ENCODE measurements around the gene MMD2. TPM values are rescaled to one million over a fixed set of nuclear protein-coding genes. Genes with fewer than 3 reads are reported as not detected.

Gene MMD2
- total RNA-seq, 2 experiments from 2014 or later: not detected

DNA sequence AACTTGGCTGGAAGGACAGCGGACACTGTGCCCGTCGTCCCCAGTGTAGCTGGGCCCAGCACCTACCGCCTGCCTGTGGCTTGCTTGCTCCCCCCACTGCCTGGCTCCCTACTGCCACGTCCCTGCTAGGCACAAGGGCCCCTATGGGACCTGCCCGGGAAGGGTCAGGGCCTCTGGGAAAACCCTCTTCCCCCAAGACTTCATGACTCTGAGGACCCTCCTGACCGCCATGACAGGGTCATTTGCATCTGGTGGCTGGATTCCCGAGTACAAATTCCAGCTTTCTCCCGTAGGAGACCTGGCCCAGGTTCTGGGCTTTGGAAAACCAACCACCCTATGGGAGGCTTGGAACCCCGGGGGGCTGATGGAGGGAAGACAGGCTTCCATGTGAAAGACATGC is 1.4 kb upstream of the MMD2 start:
- CTCF ChIA-PET: no interaction called here
- POLR2A ChIA-PET: no interaction called here

DNA sequence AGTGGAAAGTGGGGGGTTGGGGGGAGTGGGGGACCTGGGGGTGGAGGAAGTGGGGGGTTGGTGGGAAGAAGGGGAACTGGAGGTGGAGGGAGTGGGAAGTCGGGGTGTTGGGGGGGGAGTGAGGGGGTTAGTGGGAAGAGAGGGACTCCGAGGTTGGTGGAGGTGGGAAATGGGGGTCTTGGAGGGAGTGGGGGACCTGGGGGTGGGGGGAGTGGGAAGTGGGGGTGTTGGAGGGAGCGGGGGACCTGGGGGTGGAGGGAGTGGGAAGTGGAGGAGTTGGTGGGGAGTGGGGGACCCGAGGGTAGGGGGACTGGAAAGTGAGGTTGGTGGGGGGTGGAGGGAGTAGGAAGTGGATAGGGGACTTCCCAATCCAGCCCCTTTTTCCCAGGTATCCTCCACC is 906 bp upstream of the MMD2 start:
- ChIA-PET POLR2A (no interaction called here), CTCF (no interaction called here)

GRCh38 chr7:4959306-4959705 is 319 bp upstream of the MMD2 start:
- ChIA-PET CTCF (no interaction called here), POLR2A (no interaction called here)

GRCh38 chr7:4957847-4958476 is 1.0 kb downstream of the MMD2 start:
- ChIA-PET POLR2A (no interaction called here), CTCF (interaction anchor here (1.3 kb wide), 1 partner anchor 16 kb away, joined by 3 read pairs; no protein-coding TSS in a partner anchor)

DNA sequence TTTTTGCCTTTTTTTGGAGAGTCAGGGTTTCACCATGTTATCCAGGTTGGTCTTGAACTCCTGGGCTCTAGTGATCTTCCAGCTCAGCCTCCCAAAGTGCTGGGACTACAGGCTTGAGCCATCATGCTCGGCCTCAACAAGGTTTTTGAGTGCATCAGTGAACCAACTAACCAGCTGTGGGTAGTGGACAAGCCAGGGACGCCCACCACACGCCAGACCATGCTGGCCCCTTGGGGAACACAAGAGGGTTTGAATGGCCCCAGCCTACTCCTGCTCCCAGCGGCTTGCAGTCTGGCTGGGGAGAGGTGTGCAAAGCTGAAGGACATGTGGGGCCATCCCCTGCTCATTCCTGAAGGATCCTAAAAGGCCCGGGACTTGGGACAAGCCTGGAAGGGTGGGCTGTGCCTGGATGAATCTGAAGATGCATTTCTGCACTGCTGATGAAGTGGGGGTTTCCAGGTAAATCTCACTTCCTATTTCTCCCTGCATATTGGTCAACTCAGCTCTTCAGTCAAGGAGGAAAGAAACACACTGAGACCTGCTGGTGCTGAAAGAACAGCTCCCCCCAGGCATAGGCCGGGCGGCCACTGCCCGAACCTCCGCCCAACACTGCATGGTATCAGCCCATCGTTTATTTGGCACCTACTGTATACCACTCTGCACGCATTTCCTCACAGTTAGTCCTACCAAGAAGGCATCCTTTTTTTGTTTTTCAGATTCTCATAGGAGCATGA is 6.9 kb downstream of the MMD2 start:
- POLR2A ChIA-PET: interaction anchor here (0.7 kb wide), 1 partner anchor 665 kb away, joined by 6 read pairs; no protein-coding TSS in a partner anchor
- CTCF ChIA-PET: interaction anchor here (0.6 kb wide), 1 partner anchor 372 kb away, joined by 3 read pairs; no protein-coding TSS in a partner anchor

- ChIA-PET CTCF (no interaction called here), POLR2A (no interaction called here)
Observed at GRCh38 chr7:4951304-4951703, 7.7 kb downstream of the MMD2 start.

DNA sequence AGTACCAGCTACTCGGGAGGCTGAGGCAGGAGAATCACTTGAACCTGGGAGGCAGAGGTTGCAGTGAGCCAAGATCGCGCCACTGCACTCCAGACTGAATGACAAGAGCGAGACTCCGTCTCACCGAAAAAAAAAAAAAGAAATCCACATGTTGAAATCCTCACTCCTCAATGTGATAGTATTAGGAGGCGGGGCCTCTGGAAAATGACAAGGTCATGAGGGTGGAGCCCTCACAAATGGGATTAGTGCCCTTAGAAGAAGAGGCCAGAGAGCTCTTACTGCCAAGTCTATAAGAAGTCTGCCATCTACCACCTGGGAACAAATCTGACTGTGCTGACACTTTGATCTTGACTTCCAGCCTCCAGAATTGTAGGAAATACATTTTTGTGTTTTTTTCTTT is 10.6 kb downstream of the MMD2 start:
- ChIA-PET POLR2A (no interaction called here), CTCF (no interaction called here)

- ChIA-PET CTCF (no interaction called here), POLR2A (no interaction called here)
Observed at GRCh38 chr7:4945949-4946348, 13.0 kb downstream of the MMD2 start.

GRCh38 chr7:4944939-4945338 is 14.0 kb downstream of the MMD2 start:
- CTCF ChIA-PET: no interaction called here
- POLR2A ChIA-PET: no interaction called here

DNA sequence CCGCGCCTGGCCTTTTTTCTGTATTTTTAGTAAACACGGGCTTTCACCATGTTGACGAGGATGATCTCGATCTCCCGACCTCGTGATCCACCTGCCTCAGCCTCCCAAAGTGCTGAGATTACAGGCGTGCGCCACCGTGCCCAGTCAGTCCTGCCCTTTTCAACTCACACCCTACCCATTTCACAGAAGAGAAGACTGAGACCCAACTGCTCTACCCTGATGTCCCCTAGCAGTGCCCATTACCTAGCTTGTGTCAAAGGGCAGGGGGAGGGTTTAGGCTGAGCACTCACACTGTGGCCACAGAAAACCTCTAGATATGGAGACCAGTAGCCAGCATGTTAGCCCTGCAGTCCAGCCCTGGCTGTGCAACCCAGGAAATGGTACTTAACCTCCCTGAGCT is 15.7 kb downstream of the MMD2 start:
- POLR2A ChIA-PET: no interaction called here
- CTCF ChIA-PET: interaction anchor here (0.6 kb wide), 1 partner anchor 197 kb away, joined by 4 read pairs; no protein-coding TSS in a partner anchor

GRCh38 chr7:4939971-4940728 is 18.8 kb downstream of the MMD2 start:
- ChIA-PET POLR2A (no interaction called here), CTCF (no interaction called here)

DNA sequence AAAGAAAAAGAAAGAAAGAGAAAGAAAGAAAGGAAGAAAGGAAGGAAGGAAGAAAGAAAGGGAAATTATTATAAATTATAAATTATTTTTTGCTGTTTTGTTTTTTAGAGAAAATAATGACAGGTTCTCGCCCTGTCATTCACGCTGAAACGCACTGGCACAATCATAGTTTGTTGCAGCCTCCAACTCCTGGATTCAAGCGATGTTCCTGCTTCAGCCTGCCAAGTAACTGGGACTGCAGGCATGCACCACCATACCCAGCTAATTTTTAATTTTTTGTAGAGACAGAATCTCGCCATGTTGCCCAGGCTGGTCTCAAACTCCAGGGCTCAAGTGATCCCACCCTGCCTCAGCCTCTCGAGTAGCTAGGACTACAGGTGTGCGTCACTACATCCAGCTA is 21.6 kb downstream of the MMD2 start:
- POLR2A ChIA-PET: no interaction called here
- CTCF ChIA-PET: no interaction called here

DNA sequence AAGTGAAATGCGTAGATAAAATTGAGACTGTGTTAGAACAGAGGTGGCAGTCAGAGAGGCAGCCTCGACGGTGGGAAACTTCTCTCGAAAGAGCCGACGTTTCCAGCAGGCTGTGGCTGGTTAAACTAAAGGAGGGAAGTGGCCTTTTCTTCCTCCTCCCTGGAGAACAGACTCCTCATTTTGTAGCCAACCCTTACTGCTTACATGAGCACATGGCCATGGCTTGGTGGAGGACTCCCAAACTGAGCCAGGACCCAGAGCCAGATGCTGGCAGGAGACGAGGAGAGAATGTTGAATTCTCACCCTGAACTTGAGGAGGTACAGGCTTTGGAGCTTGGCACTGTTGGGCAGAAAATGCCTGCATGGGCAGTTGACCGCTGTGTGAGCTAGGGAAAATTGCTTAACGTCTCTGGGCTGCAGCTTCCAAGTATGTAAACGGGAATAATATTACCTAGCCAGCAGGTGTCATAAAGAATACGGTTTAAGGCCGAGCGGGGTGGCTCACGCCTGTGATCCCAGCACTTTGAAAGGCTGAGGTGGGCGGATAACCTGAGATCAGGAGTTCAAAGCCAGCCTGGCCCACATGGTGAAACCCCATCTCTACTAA is 24.5 kb downstream of the MMD2 start:
- ChIA-PET POLR2A (no interaction called here), CTCF (no interaction called here)

- CTCF ChIA-PET: no interaction called here
- POLR2A ChIA-PET: no interaction called here
Observed at GRCh38 chr7:4931943-4932342, 27.0 kb downstream of the MMD2 start.

DNA sequence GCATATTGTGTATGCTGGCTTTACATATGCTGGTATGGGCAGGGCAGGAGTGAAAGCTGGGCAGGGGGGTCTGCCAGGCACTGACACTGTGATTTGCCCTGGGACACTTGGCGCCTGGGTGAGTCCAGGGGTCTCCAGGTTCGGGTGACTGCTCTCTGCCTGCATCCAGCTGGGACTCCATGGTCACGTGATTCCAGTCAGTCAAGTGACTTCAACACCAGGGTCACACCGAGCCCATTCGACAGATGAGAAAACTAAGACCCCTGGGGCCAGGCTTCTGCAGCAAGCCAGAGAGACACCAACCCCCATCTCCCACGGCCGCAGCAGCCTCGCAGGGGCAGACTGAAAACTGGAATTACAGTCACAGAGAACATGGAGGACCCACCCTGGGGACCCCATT is 30.0 kb downstream of the MMD2 start:
- CTCF ChIA-PET: no interaction called here

DNA sequence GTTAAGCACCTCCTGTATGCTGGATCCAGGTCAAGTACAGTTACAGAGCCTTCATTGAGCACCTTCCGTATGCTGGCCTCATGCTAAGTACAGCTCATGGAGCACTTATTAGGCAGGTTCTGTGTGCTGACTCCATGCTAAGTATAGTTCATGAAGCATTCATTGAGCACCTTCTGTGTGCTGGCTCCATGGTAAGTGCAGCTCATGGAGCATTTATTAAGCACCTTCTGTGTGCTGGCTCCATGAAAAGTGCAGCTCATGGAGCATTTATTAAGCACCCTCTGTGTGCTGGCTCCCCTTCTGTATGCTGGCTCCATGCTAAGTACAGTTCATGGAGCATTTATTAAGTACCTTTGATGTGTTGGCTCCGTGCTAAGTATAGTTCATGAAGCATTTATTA is 30.5 kb downstream of the MMD2 start:
- POLR2A ChIA-PET: no interaction called here
- CTCF ChIA-PET: no interaction called here

More for the DNA sequence above, 30.0 kb downstream of the MMD2 start:
- POLR2A ChIA-PET: no interaction called here

- POLR2A ChIA-PET: no interaction called here
- CTCF ChIA-PET: no interaction called here
Observed at GRCh38 chr7:4919969-4920766, 38.8 kb downstream of the MMD2 start.

GRCh38 chr7:4916113-4916512 is 42.9 kb downstream of the MMD2 start:
- CTCF ChIA-PET: no interaction called here
- POLR2A ChIA-PET: no interaction called here

DNA sequence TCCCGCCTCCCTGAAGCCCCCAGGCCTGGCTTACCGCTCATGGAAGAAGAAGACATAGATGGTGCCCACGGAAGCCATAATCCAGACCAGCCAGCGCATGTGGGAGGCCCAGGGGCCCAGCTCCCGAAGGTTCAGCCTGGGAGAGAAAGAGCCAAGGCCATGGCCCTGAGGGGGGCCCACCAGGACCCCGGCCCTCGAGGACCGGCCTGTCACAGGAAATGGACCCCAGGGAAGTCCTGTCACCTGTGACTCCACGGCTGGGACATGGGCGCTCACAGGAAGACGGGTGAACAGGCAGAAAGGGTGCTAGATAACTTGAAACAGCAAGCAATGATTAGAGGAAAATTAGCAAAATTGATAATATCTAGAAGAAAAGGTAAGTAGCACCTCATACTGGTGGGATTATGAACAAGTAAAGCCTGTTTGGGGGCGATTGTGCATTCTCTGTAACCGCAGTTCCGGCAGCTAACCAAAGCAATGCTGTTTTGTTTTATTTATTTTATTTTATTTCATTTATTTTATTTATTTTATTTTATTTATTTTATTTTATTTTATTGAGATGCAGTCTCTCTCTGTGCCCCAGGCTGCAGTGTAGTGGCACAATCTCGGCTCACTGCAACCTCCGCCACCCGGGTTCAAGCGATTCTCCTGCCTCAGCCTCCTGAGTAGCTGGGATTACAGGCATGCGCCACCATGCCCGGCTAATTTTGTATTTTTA is 47.7 kb downstream of the MMD2 start:
- CTCF ChIA-PET: interaction anchor here (0.6 kb wide), 1 partner anchor 343 kb away, joined by 3 read pairs; no protein-coding TSS in a partner anchor
- POLR2A ChIA-PET: no interaction called here
